ENCODE results near the gene GUCY1A2.
"Not testable (repeated sequence)": the region's sequence is repeated elsewhere in the genome, so short reads cannot be mapped to it uniquely, and the experiment has no call there.

GUCY1A2 gene, protein sequence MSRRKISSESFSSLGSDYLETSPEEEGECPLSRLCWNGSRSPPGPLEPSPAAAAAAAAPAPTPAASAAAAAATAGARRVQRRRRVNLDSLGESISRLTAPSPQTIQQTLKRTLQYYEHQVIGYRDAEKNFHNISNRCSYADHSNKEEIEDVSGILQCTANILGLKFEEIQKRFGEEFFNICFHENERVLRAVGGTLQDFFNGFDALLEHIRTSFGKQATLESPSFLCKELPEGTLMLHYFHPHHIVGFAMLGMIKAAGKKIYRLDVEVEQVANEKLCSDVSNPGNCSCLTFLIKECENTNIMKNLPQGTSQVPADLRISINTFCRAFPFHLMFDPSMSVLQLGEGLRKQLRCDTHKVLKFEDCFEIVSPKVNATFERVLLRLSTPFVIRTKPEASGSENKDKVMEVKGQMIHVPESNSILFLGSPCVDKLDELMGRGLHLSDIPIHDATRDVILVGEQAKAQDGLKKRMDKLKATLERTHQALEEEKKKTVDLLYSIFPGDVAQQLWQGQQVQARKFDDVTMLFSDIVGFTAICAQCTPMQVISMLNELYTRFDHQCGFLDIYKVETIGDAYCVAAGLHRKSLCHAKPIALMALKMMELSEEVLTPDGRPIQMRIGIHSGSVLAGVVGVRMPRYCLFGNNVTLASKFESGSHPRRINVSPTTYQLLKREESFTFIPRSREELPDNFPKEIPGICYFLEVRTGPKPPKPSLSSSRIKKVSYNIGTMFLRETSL

DNA sequence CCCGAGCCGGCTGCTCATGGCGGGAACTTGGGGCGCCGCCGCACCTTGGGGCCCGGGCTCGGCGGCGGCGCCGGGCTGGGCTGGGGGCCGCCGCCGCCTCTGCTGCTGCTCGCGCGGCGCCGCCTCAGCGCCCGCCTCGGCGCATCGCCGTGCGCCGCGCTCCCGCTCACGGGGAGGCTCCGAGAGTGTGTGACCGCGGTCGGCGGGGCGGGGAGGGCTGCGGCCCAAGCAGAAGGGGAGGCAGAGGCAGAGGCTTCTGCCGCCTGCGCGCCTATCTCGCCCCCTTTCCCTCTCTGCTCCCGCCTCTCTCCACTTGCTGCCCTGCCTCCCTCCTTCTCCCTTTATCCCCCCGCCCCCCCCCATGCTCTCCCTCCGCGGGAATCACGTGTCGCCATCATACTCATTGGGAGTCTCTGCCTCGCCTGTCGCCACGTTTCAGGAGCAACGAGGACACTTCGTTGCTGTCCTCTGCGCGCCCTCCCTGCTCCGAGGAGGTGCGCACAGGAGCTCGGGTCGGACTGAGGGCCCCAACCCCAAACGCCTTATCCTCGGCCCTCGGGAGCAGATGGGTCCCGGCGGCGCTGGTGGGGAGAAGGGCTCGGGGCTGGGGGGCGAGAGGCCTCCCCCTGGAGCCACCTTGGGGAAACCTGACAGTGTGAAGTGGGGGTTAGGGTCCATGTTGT lies at the start of gene GUCY1A2:
Gene GUCY1A2, minus strand, starts transcription at position 258 of the 683 bp plus-strand sequence. CDS start 421 bp downstream, outside the sequence.
- DNase-seq (ENCODE audit: low spot score) = no peak

- no peak for DNase-seq (ENCODE audit: low spot score)
These were observed 36.1 kb upstream of the GUCY1A2 start for GRCh38 chr11:107054391-107054790.

DNA sequence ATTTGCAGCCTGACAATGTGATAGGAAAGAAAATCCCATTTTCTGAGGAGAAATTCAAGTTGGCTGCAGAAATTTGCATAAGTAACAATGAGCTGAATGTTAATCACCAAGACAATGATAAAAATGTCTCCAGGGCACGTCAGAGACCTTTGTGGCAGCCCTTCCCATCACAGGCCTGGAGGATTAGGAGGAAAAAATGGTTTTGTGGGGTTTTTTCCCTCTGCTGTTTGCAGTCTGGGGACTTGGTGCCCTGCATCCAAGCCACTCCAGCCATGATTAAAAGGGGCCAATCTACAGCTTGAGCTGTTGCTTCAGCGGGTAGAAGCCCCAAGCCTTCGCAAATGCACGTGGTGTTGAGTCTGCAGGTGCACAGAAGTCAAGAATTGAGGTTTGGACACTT lies 33.1 kb upstream of the GUCY1A2 start:
- not testable (repeated sequence) for DNase-seq (ENCODE audit: low spot score)

GRCh38 chr11:107050899-107051298 lies 32.6 kb upstream of the GUCY1A2 start:
- DNase-seq (ENCODE audit: low spot score) = not testable (repeated sequence)

DNA sequence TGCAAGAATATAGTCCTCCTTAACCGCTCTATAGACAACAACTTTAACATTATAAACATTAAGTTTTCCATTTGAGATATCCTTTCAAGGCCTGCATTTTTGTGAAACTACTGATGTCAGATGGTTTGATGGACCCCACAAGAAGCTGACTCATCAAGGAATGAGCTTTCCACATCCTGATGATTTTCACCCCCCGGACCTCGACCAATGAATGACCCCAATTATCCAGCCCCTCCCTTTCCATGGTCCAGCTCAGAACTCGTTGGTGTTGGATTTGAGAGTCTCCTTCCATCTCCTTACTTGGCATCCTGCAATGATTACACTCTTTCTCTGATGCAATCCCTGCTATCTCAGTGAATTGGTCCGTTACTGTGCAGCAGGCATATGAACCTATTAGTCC lies 31.8 kb upstream of the GUCY1A2 start:
- DNase-seq (ENCODE audit: low spot score) = no peak

DNA sequence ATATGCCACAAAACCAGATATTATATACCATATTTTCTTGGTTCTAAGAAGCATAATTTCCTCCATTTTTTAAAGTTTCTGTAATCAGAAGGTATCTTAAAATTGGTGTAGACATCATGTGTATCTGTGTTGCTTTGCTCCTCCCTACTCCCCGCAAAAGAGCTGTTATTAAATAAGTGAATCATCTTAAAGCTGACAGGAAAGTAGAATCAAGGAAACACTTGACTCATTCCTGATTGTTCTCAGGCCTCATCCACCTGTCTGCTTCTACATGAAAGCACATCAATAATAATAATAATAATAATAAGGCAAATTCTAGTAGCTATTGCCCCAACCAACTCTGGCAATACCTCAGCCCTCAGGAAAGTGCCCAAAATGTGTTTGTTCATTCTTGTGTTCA lies 26.2 kb upstream of the GUCY1A2 start:
- DNase-seq (ENCODE audit: low spot score) = no peak

DNA sequence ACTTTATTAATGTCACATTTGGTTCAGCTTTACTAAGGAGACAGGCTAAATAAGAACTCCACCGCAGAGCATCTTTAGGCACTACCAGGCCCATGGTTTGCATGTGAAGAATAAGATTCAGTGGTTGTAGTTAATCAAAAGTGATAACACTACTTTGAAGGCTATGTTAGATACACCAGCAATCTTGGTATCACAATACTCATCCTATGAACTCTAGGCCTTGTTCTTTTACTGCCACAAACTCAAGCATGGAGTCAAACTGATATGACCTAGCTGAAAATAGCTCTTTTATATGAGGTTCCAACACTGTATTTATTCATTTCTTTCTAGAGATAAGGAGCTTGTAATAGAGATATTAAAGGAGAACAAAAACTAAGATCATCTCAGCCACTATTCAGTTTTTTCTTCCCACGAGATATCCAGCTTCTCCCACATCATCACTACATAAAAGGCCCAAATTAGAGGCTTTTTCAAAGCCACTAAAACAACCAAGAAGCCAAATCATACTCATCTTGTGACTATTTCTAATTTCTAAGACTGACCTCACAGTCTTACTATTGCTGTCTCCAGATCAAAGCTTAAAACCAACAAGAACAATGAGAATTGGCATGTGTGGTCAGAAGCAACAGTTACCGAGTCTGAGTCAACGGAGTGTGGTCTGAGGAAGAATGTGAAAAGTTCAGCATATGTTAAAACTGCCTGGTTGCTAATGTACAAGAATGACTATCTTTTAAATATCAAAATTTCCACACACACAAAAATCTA lies 25.1 kb upstream of the GUCY1A2 start:
- no peak for DNase-seq (ENCODE audit: low spot score)

GRCh38 chr11:107042748-107043147 lies 24.5 kb upstream of the GUCY1A2 start:
- no peak for DNase-seq (ENCODE audit: low spot score)

DNA sequence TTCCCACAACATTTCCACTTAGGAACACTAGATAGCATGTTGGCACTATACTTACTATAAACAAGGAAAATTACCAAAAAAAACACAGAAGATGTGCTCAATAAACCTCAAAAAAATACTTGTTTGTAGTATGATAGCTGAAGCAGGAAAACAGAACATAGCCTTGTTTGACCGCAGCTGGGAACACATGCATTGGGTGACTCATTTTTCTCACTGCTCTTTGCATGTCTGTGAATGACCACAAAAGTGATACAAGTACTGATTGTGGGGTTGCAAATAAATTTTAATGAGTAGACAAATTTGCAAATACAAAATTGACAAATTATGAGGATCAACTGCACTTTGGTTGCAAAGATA lies 22.8 kb upstream of the GUCY1A2 start:
- DNase-seq (ENCODE audit: low spot score) = no peak

- DNase-seq (ENCODE audit: low spot score) = peak; percentile 4
These were observed 22.3 kb upstream of the GUCY1A2 start for GRCh38 chr11:107040433-107041087.

GRCh38 chr11:107025673-107026072 lies 7.4 kb upstream of the GUCY1A2 start:
- no peak for DNase-seq (ENCODE audit: low spot score)

GRCh38 chr11:107020594-107020993 lies 2.3 kb upstream of the GUCY1A2 start:
- DNase-seq (ENCODE audit: low spot score) = no peak

- DNase-seq (ENCODE audit: low spot score) = no peak
These were observed 722 bp upstream of the GUCY1A2 start for GRCh38 chr11:107018902-107019493.

- no peak for DNase-seq (ENCODE audit: low spot score)
These were observed 650 bp downstream of the GUCY1A2 start for GRCh38 chr11:107017433-107018218.

DNA sequence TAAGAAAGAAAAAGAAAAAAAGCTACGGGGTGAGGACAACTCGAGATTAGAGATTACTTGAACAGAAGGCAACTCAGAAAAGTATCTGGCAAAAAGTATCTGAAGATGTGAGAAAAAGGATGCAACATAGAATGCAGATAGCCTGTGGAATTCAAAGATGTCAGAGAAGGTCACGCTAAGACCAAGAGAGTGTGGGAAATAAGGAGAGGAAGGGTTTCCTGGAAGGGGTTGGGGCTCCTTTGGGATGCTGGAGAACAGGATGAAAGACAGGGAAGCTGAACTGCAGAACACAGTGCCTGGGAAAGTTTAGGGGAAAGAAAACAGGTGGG lies 1.2 kb downstream of the GUCY1A2 start:
- DNase-seq (ENCODE audit: low spot score) = no peak

GRCh38 chr11:107014871-107015270 lies 3.4 kb downstream of the GUCY1A2 start:
- no peak for DNase-seq (ENCODE audit: low spot score)

- DNase-seq (ENCODE audit: low spot score) = no peak
These were observed 6.3 kb downstream of the GUCY1A2 start for GRCh38 chr11:107011977-107012376.

- no peak for DNase-seq (ENCODE audit: low spot score)
These were observed 9.1 kb downstream of the GUCY1A2 start for GRCh38 chr11:107009190-107009589.

DNA sequence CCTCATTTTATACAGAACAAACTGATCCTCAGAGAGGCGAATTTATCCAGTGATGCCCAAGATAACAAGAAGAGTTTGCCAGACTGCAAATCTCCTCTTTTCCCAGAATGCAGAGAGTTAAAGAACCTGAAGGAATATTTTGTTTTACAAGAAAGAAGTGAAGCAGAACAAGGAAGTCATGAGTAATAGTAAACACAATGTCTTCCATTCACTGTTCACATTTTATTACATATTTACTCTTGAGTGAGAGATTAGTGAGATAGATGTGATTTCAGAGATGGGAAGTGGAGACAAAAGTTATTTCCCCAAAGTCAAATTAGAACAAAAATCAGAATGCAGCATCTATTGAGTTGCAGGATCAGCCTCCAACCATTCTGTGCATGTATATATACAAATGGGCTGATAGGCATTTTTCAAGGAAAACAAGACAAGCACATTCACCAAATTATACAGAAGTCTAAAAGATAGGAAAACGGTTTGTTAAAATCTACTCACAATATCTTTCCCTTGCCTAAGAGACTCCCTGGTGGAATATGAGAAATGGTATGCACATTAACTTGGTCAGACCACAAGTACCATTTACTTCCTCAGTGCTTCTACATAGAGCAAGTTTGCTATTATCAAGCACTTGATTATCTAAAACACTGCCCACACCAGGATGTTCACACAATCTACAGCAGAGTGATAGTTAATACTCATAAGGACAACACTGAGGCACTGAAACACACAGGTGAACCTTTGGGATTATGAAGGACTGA lies 12.0 kb downstream of the GUCY1A2 start:
- DNase-seq (ENCODE audit: low spot score) = no peak

DNA sequence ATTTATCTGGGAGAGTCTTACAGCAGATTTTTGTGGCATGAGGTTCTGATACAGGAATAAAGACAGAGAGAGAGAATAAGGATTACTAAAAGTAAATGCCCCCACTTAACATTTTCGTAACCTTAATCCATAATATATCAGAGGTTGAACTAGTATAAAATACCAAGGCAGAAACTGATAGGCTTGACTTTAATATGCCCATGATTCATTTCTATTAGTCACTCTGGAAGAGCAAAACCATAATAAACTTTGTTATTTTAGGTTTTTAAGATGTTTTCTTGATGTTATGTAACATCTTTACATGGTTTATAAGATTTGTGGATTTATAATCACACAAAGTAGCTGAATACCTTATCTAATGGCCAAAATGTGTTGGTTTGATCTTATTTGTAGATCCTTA lies 19.1 kb downstream of the GUCY1A2 start:
- no peak for DNase-seq (ENCODE audit: low spot score)
